ENCODE results near the gene FGD5. TPM values are rescaled to one million over a fixed set of nuclear protein-coding genes. Genes with fewer than 3 reads are reported as not detected.

FGD5 gene
- total and polyA plus RNA-seq, 8 donors, result 1.2 to 34.1 (median 9.0) TPM

DNA sequence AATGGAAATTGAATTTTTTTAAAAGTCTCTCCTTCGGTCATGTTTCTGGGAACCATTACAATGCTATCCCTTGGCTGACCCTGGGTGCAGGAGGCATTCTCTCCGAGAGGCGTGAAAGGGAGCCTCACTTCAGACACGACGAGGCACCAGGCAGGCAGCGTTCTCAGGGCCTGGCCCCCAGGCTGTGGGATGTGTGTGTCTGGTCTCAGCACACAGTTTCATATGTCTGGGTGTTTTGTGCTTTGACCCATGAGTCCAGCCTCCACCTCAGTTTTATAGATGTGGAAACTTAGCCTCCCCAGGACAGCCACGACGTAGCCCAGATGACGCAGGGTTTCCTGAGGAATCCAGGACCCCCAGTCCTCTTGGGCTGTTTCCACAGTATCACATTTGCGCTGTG lies 34.0 kb downstream of the FGD5 start:
- no peaks in the 10 kb centered on the region for H3K9me3 ChIP-seq
- peak overlapping the region in 3 of 5 donors; percentile 31 to 60 (median 45) for H3K27ac ChIP-seq

DNA sequence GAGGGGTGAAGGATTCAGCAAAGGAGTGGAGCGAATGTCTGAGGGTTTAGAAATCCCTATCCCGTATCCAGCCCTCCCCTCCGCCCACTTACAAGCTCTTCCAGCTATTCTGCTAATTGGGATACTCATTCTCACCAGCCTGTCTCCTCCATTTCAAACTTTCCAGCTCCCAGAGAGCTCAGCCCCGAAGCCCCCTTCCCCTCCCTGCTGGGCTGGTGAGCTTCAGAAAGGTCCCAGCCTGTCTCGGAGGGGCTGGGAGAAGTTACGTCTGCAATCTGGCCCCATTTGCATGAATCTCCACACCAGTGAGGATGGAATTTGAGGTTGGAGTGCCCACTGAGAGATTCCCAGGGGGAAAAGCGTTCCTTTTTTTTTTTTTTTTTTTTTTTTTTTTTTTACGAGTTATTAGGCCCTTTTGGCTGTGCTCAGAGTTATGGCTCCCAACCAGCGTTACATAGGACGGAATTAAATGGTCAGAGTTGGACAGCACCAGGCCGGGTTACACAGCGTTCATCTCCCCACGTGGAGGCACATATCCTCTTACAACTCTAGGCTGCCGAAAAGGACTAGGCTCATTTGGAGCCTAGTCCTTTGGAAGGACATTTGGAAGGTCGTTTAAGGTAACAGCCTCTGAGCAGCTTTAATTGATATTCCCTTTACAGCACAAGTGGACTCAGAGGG lies 34.6 kb downstream of the FGD5 start:
- TF ChIP-seq POLR2AphosphoS5 (IDR thresholded peaks at IDR 0.05) (no peak), EP300 (IDR thresholded peaks at IDR 0.05) (no peak), POLR2A (IDR thresholded peaks at IDR 0.05) (no peak)
- TF ChIP-seq, protein P1, sequence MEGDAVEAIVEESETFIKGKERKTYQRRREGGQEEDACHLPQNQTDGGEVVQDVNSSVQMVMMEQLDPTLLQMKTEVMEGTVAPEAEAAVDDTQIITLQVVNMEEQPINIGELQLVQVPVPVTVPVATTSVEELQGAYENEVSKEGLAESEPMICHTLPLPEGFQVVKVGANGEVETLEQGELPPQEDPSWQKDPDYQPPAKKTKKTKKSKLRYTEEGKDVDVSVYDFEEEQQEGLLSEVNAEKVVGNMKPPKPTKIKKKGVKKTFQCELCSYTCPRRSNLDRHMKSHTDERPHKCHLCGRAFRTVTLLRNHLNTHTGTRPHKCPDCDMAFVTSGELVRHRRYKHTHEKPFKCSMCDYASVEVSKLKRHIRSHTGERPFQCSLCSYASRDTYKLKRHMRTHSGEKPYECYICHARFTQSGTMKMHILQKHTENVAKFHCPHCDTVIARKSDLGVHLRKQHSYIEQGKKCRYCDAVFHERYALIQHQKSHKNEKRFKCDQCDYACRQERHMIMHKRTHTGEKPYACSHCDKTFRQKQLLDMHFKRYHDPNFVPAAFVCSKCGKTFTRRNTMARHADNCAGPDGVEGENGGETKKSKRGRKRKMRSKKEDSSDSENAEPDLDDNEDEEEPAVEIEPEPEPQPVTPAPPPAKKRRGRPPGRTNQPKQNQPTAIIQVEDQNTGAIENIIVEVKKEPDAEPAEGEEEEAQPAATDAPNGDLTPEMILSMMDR (IDR thresholded peaks at IDR 0.05), result no peak
- peak in 1 of 2 donors; percentile 54 for DNase-seq
- H3K27ac ChIP-seq, result peak overlapping the region in 3 of 5 donors; percentile 31 to 60 (median 45)
- peaks cover 0 to 8% (median 0%) of the 10 kb centered on the region in 3 donors for H3K27me3 ChIP-seq
- no peaks in the 10 kb centered on the region for H3K36me3 ChIP-seq
- H3K4me1 ChIP-seq, result peaks cover 0 to 2% (median under 1%) of the 10 kb centered on the region in 4 donors
- no peaks in the 10 kb centered on the region for H3K9me3 ChIP-seq
- WGBS, 5 donors, result 59 to 73% (median 69%) methylated on average over 15 of the region's 15 CpGs
- intact Hi-C loops (cut with DNase I; ENCODE audit: low total_unique reads), result no loop called here
- H3K4me3 ChIP-seq, result no peak overlapping the region

More for the DNA sequence above, 34.0 kb downstream of the FGD5 start:
- intact Hi-C loops (cut with DNase I; ENCODE audit: low total_unique reads), result no loop called here
- WGBS, 5 donors, result 66 to 71% (median 68%) methylated on average over 10 of the region's 10 CpGs
- Histone ChIP-seq H3K4me1 (peaks cover 5 to 9% (median 7%) of the 10 kb centered on the region in 4 donors), H3K4me3 (no peak overlapping the region), H3K27me3 (peaks cover 0 to 11% (median 0%) of the 10 kb centered on the region in 3 donors), H3K36me3 (no peaks in the 10 kb centered on the region)
- no peak for TF ChIP-seq POLR2AphosphoS5 (IDR thresholded peaks at IDR 0.05)
- TF ChIP-seq, protein P1 (IDR thresholded peaks at IDR 0.05), result no peak
- TF ChIP-seq EP300 (IDR thresholded peaks at IDR 0.05), result no peak
- no peak for TF ChIP-seq POLR2A (IDR thresholded peaks at IDR 0.05)
- peak in 1 of 2 donors; percentile 57 for DNase-seq

DNA sequence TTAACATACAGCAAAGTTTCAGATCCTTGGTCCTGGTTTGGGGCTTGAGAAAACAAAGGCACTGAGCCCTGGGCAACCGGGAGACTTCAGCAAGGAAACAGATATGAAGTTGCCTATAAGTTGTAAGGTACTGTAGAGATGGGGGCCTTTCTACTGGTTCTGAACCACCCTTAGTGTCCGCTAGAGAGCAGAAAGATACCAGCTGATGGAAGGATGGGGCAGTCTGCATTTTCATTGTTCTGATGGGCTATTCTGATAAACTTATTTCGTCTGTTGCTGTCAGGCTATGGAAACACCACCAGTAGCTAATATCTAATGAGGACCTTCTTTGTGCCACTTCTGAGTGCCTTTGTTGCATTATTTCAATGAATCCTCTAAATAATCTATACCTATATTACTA lies 38.7 kb downstream of the FGD5 start:
- Histone ChIP-seq H3K4me3 (no peak overlapping the region), H3K27ac (no peak overlapping the region), H3K36me3 (no peaks in the 10 kb centered on the region), H3K9me3 (no peaks in the 10 kb centered on the region), H3K4me1 (peaks cover 0 to 13% (median 7%) of the 10 kb centered on the region in 4 donors), H3K27me3 (peaks cover 0 to 7% (median 0%) of the 10 kb centered on the region in 3 donors)
- DNase-seq, result no peak
- intact Hi-C loops (cut with DNase I; ENCODE audit: low total_unique reads), result no loop called here
- TF ChIP-seq EP300 (IDR thresholded peaks at IDR 0.05) (no peak), POLR2A (IDR thresholded peaks at IDR 0.05) (no peak), POLR2AphosphoS5 (IDR thresholded peaks at IDR 0.05) (no peak)
- TF ChIP-seq, protein P1 (IDR thresholded peaks at IDR 0.05), result peak in 2 of 7 experiments; percentile 26 to 30
- 44 to 71% (median 67%) methylated on average over 3 of the region's 3 CpGs for WGBS, 5 donors

DNA sequence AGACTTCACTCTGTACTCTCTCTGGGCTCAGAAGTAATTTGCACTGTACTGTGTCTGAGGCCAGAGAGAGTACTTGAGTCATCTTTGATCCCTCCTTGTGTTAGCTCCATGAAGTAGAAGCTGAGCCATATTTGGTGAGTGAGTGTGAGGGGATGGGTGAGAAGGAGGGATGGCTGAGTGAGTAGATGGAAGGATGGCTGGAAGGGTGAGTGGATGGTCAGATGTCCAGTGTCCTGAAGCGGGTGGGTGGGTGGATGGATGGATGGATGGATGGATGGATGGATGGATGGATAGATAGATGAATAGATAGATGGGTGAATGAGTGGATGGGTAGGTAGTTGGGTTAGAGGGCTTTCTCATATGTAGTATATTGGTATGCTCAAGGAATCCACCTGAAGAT lies 39.3 kb downstream of the FGD5 start:
- DNase-seq, result no peak
- intact Hi-C loops (cut with DNase I; ENCODE audit: low total_unique reads), result no loop called here
- 76 to 100% (median 91%) methylated on average over 1 of the region's 1 CpG for WGBS, 5 donors

More for the DNA sequence above, 39.3 kb downstream of the FGD5 start:
- Histone ChIP-seq H3K4me3 (no peak overlapping the region), H3K27ac (no peak overlapping the region), H3K36me3 (no peaks in the 10 kb centered on the region), H3K4me1 (peaks cover 0 to 16% (median 9%) of the 10 kb centered on the region in 4 donors), H3K27me3 (peaks cover 0 to 7% (median 0%) of the 10 kb centered on the region in 3 donors), H3K9me3 (no peaks in the 10 kb centered on the region)
- no peak for TF ChIP-seq POLR2AphosphoS5 (IDR thresholded peaks at IDR 0.05)
- TF ChIP-seq EP300 (IDR thresholded peaks at IDR 0.05), result no peak
- no peak for TF ChIP-seq POLR2A (IDR thresholded peaks at IDR 0.05)
- TF ChIP-seq, protein P1 (IDR thresholded peaks at IDR 0.05), result no peak

Measured in stomach (tissue), 9 donors.